ENCODE results near the gene SLC25A17.
"Not testable (repeated sequence)": the region's sequence is repeated elsewhere in the genome, so short reads cannot be mapped to it uniquely, and the experiment has no call there.

SLC25A17 gene

DNA sequence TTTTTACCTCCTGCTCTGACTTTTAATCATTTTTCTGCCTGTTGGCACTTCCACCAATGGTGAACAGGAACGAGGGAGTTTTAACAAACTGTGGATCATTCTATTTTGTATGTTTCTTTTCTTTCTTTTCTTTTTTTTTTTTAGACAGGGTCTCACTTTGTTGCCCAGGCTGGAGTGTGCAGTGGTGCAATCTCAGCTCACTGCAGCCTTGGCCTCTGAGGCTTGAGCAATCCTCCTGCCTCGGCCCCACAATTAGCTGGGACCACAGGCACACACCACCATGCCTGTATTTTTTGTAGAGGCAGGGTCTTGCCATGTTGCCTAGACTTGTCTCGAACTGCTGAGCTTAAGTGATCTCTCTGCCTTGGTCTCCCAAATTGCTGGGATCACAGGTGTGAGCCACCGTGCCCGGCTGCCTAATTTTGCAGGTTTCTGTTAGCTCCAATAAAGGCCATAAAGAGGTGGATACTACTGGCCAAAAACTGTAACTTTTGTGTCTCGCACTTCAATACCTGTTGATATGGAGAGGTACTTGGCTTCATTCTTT, 59.8 kb downstream of the SLC25A17 start:
- no peak for TF ChIP-seq CTCF (IDR thresholded peaks at IDR 0.05; ENCODE audit: control insufficient read depth, insufficient read depth, low read depth, low read length, missing control alignments)
- no peak overlapping the region for H3K4me3 ChIP-seq (ENCODE audit: control insufficient read depth, low read depth, low read length)
- no peak for DNase-seq (ENCODE audit: low read depth)

DNA sequence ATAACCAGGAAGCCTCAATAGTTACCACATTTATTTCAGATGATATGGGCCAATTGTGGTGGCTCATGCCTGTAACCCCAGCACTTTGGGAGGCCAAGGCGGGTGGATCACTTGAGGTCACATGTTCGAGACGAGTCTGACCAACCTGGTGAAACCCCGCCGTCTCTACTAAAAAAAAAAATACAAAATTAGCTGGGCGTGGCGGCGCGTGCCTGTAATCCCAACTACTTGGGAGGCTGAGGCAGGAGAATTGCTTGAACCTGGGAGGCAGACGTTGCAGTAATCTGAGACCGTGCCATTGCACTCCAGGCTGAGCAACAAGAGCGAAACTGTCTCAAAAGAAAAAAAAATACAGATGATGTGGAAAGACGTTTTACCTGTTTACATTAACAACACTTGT, 60.3 kb downstream of the SLC25A17 start:
- H3K4me3 ChIP-seq (ENCODE audit: control insufficient read depth, low read depth, low read length); DNase-seq (ENCODE audit: low read depth): not testable (repeated sequence)

DNA sequence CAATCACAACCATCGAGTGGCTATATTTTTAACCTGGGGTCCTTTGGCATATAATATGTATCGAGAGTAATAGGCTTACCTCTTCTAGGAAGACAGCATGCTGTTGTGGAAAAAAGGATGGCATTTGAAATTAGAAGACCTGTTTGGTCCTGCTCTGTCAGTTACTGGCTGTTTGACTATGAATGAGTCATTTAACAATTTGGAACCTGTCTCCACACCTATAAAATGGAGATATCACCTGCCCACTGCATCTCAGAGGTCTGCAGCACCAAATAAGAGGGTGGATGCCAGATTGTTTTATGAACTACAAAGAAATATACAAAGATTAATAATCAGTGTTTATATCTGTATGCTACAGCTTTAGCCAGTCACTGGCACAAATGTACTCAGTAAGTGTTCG, 60.8 kb downstream of the SLC25A17 start:
- DNase-seq (ENCODE audit: low read depth): no peak
- H3K4me3 ChIP-seq (ENCODE audit: control insufficient read depth, low read depth, low read length): no peak overlapping the region
- no peak for TF ChIP-seq CTCF (IDR thresholded peaks at IDR 0.05; ENCODE audit: control insufficient read depth, insufficient read depth, low read depth, low read length, missing control alignments)

DNA sequence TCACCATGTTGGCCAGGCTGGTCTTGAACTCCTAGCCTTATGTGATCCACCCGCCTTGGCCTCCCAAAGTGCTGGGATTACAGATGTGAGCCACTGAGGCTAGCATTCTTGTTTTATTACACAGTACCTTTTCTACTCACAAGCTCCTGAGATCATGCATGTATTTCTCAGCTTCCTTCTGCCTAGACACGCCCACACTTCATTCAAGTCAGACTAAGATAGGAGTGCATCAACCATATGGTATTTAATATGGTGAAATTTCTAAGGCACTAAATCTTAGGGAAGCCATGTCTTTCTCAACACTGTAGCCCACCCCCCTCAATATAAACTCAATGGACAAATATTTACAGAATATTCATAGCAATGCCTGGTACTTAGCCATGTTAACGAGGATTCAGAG, 62.1 kb downstream of the SLC25A17 start:
- no peak for DNase-seq (ENCODE audit: low read depth)
- TF ChIP-seq CTCF (IDR thresholded peaks at IDR 0.05; ENCODE audit: control insufficient read depth, insufficient read depth, low read depth, low read length, missing control alignments): no peak
- H3K4me3 ChIP-seq (ENCODE audit: control insufficient read depth, low read depth, low read length): no peak overlapping the region

GRCh38 chr22:40753114-40753513, 66.0 kb downstream of the SLC25A17 start:
- TF ChIP-seq CTCF (IDR thresholded peaks at IDR 0.05; ENCODE audit: control insufficient read depth, insufficient read depth, low read depth, low read length, missing control alignments): no peak
- DNase-seq (ENCODE audit: low read depth): no peak
- H3K4me3 ChIP-seq (ENCODE audit: control insufficient read depth, low read depth, low read length): no peak overlapping the region

GRCh38 chr22:40751250-40751649, 67.9 kb downstream of the SLC25A17 start:
- no peak for TF ChIP-seq CTCF (IDR thresholded peaks at IDR 0.05; ENCODE audit: control insufficient read depth, insufficient read depth, low read depth, low read length, missing control alignments)
- DNase-seq (ENCODE audit: low read depth): no peak
- no peak overlapping the region for H3K4me3 ChIP-seq (ENCODE audit: control insufficient read depth, low read depth, low read length)

DNA sequence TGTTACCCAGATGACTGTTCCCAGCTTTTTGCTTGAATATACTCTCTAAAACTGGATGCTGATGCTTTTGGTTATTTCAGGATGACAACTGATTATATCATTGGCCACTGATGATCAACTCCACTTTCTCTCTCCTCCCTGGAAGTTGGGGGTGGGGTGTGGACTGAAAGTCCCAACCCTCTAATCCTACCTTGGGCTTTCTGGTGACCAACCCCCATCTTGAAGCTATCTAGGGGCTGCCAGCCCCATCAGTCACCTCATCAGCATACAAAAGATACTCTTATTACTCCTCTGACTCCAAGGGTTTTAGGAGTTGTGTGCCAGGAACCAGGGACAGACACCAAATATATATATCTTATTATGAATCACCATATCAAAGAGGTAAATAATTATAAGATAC, 69.3 kb downstream of the SLC25A17 start:
- no peak for DNase-seq (ENCODE audit: low read depth)
- H3K4me3 ChIP-seq (ENCODE audit: control insufficient read depth, low read depth, low read length): no peak overlapping the region
- no peak for TF ChIP-seq CTCF (IDR thresholded peaks at IDR 0.05; ENCODE audit: control insufficient read depth, insufficient read depth, low read depth, low read length, missing control alignments)
